ENCODE data around the gene COL24A1. TPM values are rescaled to one million over a fixed set of nuclear protein-coding genes. Genes with fewer than 3 reads are reported as not detected.

Gene COL24A1
- polyA plus RNA-seq, 1 donor (not counting 4 experiments of a cell fraction or from before 2014, with no cell fraction given) = not detected

GRCh38 chr1:86105533-86105866 lies 51.1 kb downstream of the COL24A1 start:
- H3K27me3 ChIP-seq (ENCODE audit: control insufficient read depth, extremely low read depth, insufficient read depth, low read length) = no peaks in the 10 kb centered on the region
- H3K27ac ChIP-seq (ENCODE audit: control insufficient read depth, insufficient read depth, low read length) = no peak overlapping the region
- no peaks in the 10 kb centered on the region for H3K4me1 ChIP-seq (ENCODE audit: control insufficient read depth, extremely low read depth, insufficient read depth, low read length)
- no peak overlapping the region for H3K4me2 ChIP-seq (ENCODE audit: control insufficient read depth, extremely low read depth, insufficient read depth, low read depth, low read length)
- H3K9me1 ChIP-seq (ENCODE audit: control insufficient read depth, extremely low read depth, insufficient read depth, low read length) = no peaks in the 10 kb centered on the region
- H3K4me3 ChIP-seq (ENCODE audit: control insufficient read depth in 2 of 3, extremely low read depth in 1 of 3, insufficient read depth in 2 of 3, low read depth in 1 of 3, low read length in 3 of 3) = no peak overlapping the region
- no peaks in the 10 kb centered on the region for H4K20me1 ChIP-seq (ENCODE audit: control insufficient read depth, extremely low read depth, insufficient read depth, low read length)
- TF ChIP-seq, protein P1, sequence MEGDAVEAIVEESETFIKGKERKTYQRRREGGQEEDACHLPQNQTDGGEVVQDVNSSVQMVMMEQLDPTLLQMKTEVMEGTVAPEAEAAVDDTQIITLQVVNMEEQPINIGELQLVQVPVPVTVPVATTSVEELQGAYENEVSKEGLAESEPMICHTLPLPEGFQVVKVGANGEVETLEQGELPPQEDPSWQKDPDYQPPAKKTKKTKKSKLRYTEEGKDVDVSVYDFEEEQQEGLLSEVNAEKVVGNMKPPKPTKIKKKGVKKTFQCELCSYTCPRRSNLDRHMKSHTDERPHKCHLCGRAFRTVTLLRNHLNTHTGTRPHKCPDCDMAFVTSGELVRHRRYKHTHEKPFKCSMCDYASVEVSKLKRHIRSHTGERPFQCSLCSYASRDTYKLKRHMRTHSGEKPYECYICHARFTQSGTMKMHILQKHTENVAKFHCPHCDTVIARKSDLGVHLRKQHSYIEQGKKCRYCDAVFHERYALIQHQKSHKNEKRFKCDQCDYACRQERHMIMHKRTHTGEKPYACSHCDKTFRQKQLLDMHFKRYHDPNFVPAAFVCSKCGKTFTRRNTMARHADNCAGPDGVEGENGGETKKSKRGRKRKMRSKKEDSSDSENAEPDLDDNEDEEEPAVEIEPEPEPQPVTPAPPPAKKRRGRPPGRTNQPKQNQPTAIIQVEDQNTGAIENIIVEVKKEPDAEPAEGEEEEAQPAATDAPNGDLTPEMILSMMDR (optimal IDR thresholded peaks at IDR 0.05 in 1 of 3, IDR thresholded peaks at IDR 0.05 in 1 of 3, conservative IDR thresholded peaks at IDR 0.05 in 1 of 3; ENCODE audit: extremely low read depth in 1 of 3, insufficient read depth in 2 of 3, low read length in 3 of 3) = no peak
- no peak for TF ChIP-seq EZH2 (IDR thresholded peaks at IDR 0.05; ENCODE audit: low read length)
- no peak overlapping the region for H2AFZ ChIP-seq (ENCODE audit: control insufficient read depth, low read length)
- H3K9ac ChIP-seq (ENCODE audit: control insufficient read depth, extremely low read depth, insufficient read depth, low read length) = no peak overlapping the region
- dilution Hi-C loops (cut with MboI; ENCODE audit: extremely low pct_ligation_motif_present, low sequenced_read_pairs) = no loop called here
- FAIRE-seq (no peak), DNase-seq (ENCODE audit: low read depth, low spot score) (no peak)
- no peaks in the 10 kb centered on the region for H3K9me3 ChIP-seq (ENCODE audit: control insufficient read depth, low read depth, low read length)
- no peaks in the 10 kb centered on the region for H3K36me3 ChIP-seq (ENCODE audit: control insufficient read depth in 2 of 2, extremely low read depth in 1 of 2, insufficient read depth in 2 of 2, low read length in 2 of 2)
- no peaks in the 10 kb centered on the region for H3K79me2 ChIP-seq (ENCODE audit: control insufficient read depth, insufficient read depth, low read length)

- Histone ChIP-seq H3K9me3 (ENCODE audit: control insufficient read depth, low read depth, low read length) (no peaks in the 10 kb centered on the region), H3K4me2 (ENCODE audit: control insufficient read depth, extremely low read depth, insufficient read depth, low read depth, low read length) (no peak overlapping the region), H3K79me2 (ENCODE audit: control insufficient read depth, insufficient read depth, low read length) (no peaks in the 10 kb centered on the region), H3K9me1 (ENCODE audit: control insufficient read depth, extremely low read depth, insufficient read depth, low read length) (no peaks in the 10 kb centered on the region), H3K27ac (ENCODE audit: control insufficient read depth, insufficient read depth, low read length) (no peak overlapping the region), H3K4me1 (ENCODE audit: control insufficient read depth, extremely low read depth, insufficient read depth, low read length) (no peaks in the 10 kb centered on the region), H2AFZ (ENCODE audit: control insufficient read depth, low read length) (no peak overlapping the region), H3K9ac (ENCODE audit: control insufficient read depth, extremely low read depth, insufficient read depth, low read length) (no peak overlapping the region), H4K20me1 (ENCODE audit: control insufficient read depth, extremely low read depth, insufficient read depth, low read length) (no peaks in the 10 kb centered on the region), H3K27me3 (ENCODE audit: control insufficient read depth, extremely low read depth, insufficient read depth, low read length) (no peaks in the 10 kb centered on the region), H3K4me3 (ENCODE audit: control insufficient read depth in 2 of 3, extremely low read depth in 1 of 3, insufficient read depth in 2 of 3, low read depth in 1 of 3, low read length in 3 of 3) (no peak overlapping the region), H3K36me3 (ENCODE audit: control insufficient read depth in 2 of 2, extremely low read depth in 1 of 2, insufficient read depth in 2 of 2, low read length in 2 of 2) (no peaks in the 10 kb centered on the region)
- TF ChIP-seq, protein P1 (optimal IDR thresholded peaks at IDR 0.05 in 1 of 3, IDR thresholded peaks at IDR 0.05 in 1 of 3, conservative IDR thresholded peaks at IDR 0.05 in 1 of 3; ENCODE audit: extremely low read depth in 1 of 3, insufficient read depth in 2 of 3, low read length in 3 of 3) = no peak
- no peak for TF ChIP-seq EZH2 (IDR thresholded peaks at IDR 0.05; ENCODE audit: low read length)
- no peak for FAIRE-seq
- dilution Hi-C loops (cut with MboI; ENCODE audit: extremely low pct_ligation_motif_present, low sequenced_read_pairs) = no loop called here
- DNase-seq (ENCODE audit: low read depth, low spot score) = no peak
These were observed 51.7 kb downstream of the COL24A1 start for GRCh38 chr1:86104606-86105532.

Data from keratinocyte (primary cell).